ENCODE measurements around the gene NMNAT2.

DNA sequence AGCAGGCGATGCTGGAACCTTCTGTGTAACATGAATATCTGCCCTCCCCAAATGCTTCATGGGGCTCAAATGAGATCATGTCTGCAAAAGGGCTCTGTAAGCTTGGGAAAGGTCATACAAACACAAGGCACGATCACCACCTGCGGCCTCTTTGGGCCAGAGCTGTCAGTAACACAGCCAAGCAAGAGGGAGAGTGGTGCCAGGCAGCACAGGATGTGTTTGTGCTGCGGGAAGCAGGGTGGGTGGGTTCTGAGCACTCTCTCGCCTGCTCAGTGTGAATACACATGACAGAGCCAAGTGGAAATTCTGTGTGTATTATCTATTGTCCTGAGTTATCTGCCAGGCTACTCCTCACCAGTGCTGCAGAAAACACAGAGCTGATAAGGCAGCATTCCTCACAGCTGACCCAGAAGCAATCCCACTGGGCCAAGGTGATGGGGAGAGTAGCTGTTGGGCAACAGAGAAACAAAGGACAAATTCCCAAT is 130.9 kb downstream of the NMNAT2 start:
- TF ChIP-seq, protein P1, sequence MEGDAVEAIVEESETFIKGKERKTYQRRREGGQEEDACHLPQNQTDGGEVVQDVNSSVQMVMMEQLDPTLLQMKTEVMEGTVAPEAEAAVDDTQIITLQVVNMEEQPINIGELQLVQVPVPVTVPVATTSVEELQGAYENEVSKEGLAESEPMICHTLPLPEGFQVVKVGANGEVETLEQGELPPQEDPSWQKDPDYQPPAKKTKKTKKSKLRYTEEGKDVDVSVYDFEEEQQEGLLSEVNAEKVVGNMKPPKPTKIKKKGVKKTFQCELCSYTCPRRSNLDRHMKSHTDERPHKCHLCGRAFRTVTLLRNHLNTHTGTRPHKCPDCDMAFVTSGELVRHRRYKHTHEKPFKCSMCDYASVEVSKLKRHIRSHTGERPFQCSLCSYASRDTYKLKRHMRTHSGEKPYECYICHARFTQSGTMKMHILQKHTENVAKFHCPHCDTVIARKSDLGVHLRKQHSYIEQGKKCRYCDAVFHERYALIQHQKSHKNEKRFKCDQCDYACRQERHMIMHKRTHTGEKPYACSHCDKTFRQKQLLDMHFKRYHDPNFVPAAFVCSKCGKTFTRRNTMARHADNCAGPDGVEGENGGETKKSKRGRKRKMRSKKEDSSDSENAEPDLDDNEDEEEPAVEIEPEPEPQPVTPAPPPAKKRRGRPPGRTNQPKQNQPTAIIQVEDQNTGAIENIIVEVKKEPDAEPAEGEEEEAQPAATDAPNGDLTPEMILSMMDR (IDR thresholded peaks at IDR 0.05; ENCODE audit: low read length), result no peak
- no peak for TF ChIP-seq EZH2 (IDR thresholded peaks at IDR 0.05; ENCODE audit: borderline replicate concordance, low read length)

Data from OCI-LY1 (cell line).